HG03045 (cell line): Measurements from ENCODE around the gene PDCD1.
"Not testable (repeated sequence)": the region's sequence is repeated elsewhere in the genome, so short reads cannot be mapped to it uniquely, and the experiment has no call there.

Source experiments
- ATAC-seq: cut with Tn5 transposase; IDR thresholded peaks from one replicate; pipeline ENCODE4 v1.9.1; 2021; ENCODE audit warnings: mild to moderate bottlenecking, moderate library complexity; ENCODE audit not compliant: unreplicated experiment

The PDCD1 gene

GRCh38 chr2:241814643-241815476 is 43.8 kb downstream of the PDCD1 start:
- ATAC-seq = no peak

GRCh38 chr2:241814393-241814642 is 44.4 kb downstream of the PDCD1 start:
- ATAC-seq = no peak

- no peak for ATAC-seq
Observed at GRCh38 chr2:241813644-241814392, 44.9 kb downstream of the PDCD1 start.

GRCh38 chr2:241812730-241813643 is 45.7 kb downstream of the PDCD1 start:
- ATAC-seq = no peak

- ATAC-seq = no peak
Observed at GRCh38 chr2:241811952-241812729, 46.6 kb downstream of the PDCD1 start.

GRCh38 chr2:241811201-241811951 is 47.3 kb downstream of the PDCD1 start:
- no peak for ATAC-seq

- no peak for ATAC-seq
Observed at GRCh38 chr2:241810307-241811200, 48.1 kb downstream of the PDCD1 start.

GRCh38 chr2:241809383-241810306 is 49.0 kb downstream of the PDCD1 start:
- ATAC-seq = no peak

- no peak for ATAC-seq
Observed at GRCh38 chr2:241808721-241809382, 49.8 kb downstream of the PDCD1 start, which contains the start of gene NEU4. Gene NEU4 (plus strand): TSS chr2:241809193. CDS start chr2:241814485, 5,292 bp downstream.

- no peak for ATAC-seq
Observed at GRCh38 chr2:241808051-241808720, 50.5 kb downstream of the PDCD1 start.

- not testable (repeated sequence) for ATAC-seq
Observed at GRCh38 chr2:241806217-241806616, 52.5 kb downstream of the PDCD1 start.

- ATAC-seq = no peak
Observed at GRCh38 chr2:241804326-241805229, 54.1 kb downstream of the PDCD1 start.

- no peak for ATAC-seq
Observed at GRCh38 chr2:241803387-241804325, 55.0 kb downstream of the PDCD1 start.
